Kidney (tissue), 14 donors: Measurements from ENCODE around the gene MAPK7. TPM values are rescaled to one million over a fixed set of nuclear protein-coding genes. Genes with fewer than 3 reads are reported as not detected.

ENCODE experiments used
- DNase-seq, 5 donors: peaks; one replicate each; pipeline ENCODE4 v3.0.0-alpha.2; 2013 to 2020
- FAIRE-seq: peaks from 2 replicates; lab custom pipeline; 2012; peaks lifted over from hg19 to GRCh38; lab: Jason Lieb, UNC
- H3K27ac ChIP-seq, 2 donors: one replicate each; pipeline ENCODE4 v1.7.0; 2013; ENCODE audit warnings: low read depth in 2 of 2, low read length in 2 of 2, inconsistent platforms in 1 of 2
- H3K27me3 ChIP-seq: one replicate; pipeline ENCODE4 v1.7.1; 2013; ENCODE audit warnings: low read length, inconsistent platforms; ENCODE audit not compliant: control insufficient read depth, insufficient read depth
- H3K36me3 ChIP-seq, 3 donors: one replicate each; pipeline versions ENCODE4 v1.7.0 to v1.7.1; 2013; ENCODE audit warnings: low read length in 3 of 3, control low read depth in 1 of 3, inconsistent platforms in 1 of 3; ENCODE audit not compliant: insufficient read depth in 3 of 3, control insufficient read depth in 2 of 3
- H3K4me1 ChIP-seq, 3 donors: one replicate each; pipeline versions ENCODE4 v1.7.0 to v1.7.1; 2013; ENCODE audit warnings: low read length in 3 of 3, inconsistent platforms in 1 of 3, low read depth in 1 of 3; ENCODE audit not compliant: control insufficient read depth in 2 of 3, insufficient read depth in 2 of 3
- H3K4me3 ChIP-seq, 3 donors: one replicate each; pipeline versions ENCODE4 v1.7.0 to v1.8.1; 2013; ENCODE audit warnings: low read length in 3 of 3, control low read depth in 1 of 3, inconsistent platforms in 1 of 3
- H3K9ac ChIP-seq, 3 donors: one replicate each; pipeline versions ENCODE4 v1.7.0 to v1.7.1; 2013; ENCODE audit warnings: low read length in 3 of 3, control low read depth in 1 of 3, inconsistent platforms in 1 of 3
- H3K9me3 ChIP-seq, 3 donors: one replicate each; pipeline versions ENCODE4 v1.7.0 to v1.7.1; 2013; ENCODE audit warnings: low read length in 3 of 3, control low read depth in 1 of 3, inconsistent platforms in 1 of 3; ENCODE audit not compliant: control insufficient read depth in 2 of 3, insufficient read depth in 1 of 3
- CTCF ChIP-seq: IDR thresholded peaks from 3 replicates; pipeline ENCODE4 v1.5.1; 2012; ENCODE audit warnings: mild to moderate bottlenecking, moderate library complexity, borderline replicate concordance; ENCODE audit not compliant: insufficient read depth; ENCODE audit errors: extremely low read depth
- intact Hi-C: fragments of 100-400 bp; cut with DNase I; formaldehyde crosslinking; loops from one replicate; pipeline ENCODE4 v1.11.1; 2022
- polyA plus RNA-seq: library from polyadenylated mRNA; stranded (reverse); fragments of 350-450 nt; fragmentation: Illumina TruSeq; extraction: RNeasy Lipid Tissue Mini Kit (QIAGEN cat#74804); gene quantifications from one replicate; pipeline ENCODE4 v1.2.3, GENCODE V29; 2014; ENCODE audit warnings: low read depth, low replicate concordance; ENCODE audit not compliant: insufficient read depth
- total RNA-seq: library from RNA; stranded (reverse); fragmentation: NEBNext Ultra II Directional; extraction: Animal tissue kit (Norgen Biotek cat#: 25700); gene quantifications from one replicate; pipeline ENCODE4 v1.2.1, GENCODE V29; 2021
- donor health status: control.
- donor health status: control.
- donor health status: control.
- donor health status: control.
- donor health status: control.
- donor health status: DM: yes; HTN: yes; CAD: no.
- donor health status: Normal renal cell carcinoma (clear cell type).

Gene MAPK7
- total and polyA plus RNA-seq, 2 donors from 2014 or later: 7.1 to 36.7 TPM

GRCh38 chr17:19354748-19355147 lies 23.6 kb upstream of the MAPK7 start:
- DNase-seq (no peak), FAIRE-seq (no peak)
- no peaks in the 10 kb centered on the region for H3K4me1 ChIP-seq
- H3K36me3 ChIP-seq: peaks cover 0 to 10% (median 0%) of the 10 kb centered on the region in 3 donors
- TF ChIP-seq CTCF: no peak
- no peak overlapping the region for H3K27ac ChIP-seq
- H3K27me3 ChIP-seq: no peaks in the 10 kb centered on the region
- H3K9ac ChIP-seq: no peak overlapping the region
- intact Hi-C loops: no loop called here
- no peak overlapping the region for H3K4me3 ChIP-seq
- no peaks in the 10 kb centered on the region for H3K9me3 ChIP-seq

GRCh38 chr17:19357351-19357750 lies 20.9 kb upstream of the MAPK7 start:
- Histone ChIP-seq H3K27ac (no peak overlapping the region), H3K9ac (no peak overlapping the region), H3K9me3 (no peaks in the 10 kb centered on the region), H3K4me3 (no peak overlapping the region), H3K27me3 (no peaks in the 10 kb centered on the region), H3K4me1 (peaks cover 0 to 5% (median 0%) of the 10 kb centered on the region in 3 donors), H3K36me3 (peaks cover 0 to 10% (median 0%) of the 10 kb centered on the region in 3 donors)
- FAIRE-seq (no peak), DNase-seq (no peak)
- intact Hi-C loops: no loop called here
- TF ChIP-seq CTCF: no peak

DNA sequence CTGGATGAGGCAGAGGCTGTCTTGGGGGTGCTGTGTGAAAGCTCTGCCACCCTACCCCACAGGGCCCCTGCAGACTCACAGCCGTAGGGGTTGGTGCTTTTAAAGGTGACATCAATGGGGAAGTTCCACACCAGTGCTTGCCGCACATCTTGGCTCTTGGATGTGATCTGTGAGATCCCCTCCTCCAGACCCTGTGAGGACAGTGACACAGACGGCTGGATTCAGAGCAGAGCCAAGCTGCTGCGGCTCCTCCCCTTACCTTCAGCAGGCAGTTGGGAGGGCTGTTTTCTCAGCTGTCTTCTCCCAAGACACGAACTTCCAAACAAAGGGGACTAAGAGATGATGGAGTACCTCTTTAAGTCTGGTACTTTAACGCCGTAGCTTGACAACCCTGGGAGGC lies 20.5 kb upstream of the MAPK7 start:
- intact Hi-C loops: no loop called here
- FAIRE-seq: no peak
- H3K27ac ChIP-seq: no peak overlapping the region

More for the DNA sequence above, 20.5 kb upstream of the MAPK7 start:
- peaks cover 0 to 10% (median 0%) of the 10 kb centered on the region in 3 donors for H3K36me3 ChIP-seq
- no peaks in the 10 kb centered on the region for H3K9me3 ChIP-seq
- TF ChIP-seq CTCF: no peak
- no peak overlapping the region for H3K9ac ChIP-seq
- H3K4me3 ChIP-seq: no peak overlapping the region
- H3K27me3 ChIP-seq: no peaks in the 10 kb centered on the region
- H3K4me1 ChIP-seq: peaks cover 0 to 5% (median 0%) of the 10 kb centered on the region in 3 donors
- peak in 3 of 5 donors; percentile 58 to 64 (median 60) for DNase-seq
